DND-41 (cell line): ENCODE data around the gene ADAMTS15.
A peak's percentile ranks its signal among the peaks of the same experiment; 100 is the strongest.

Source experiments
- ATAC-seq: fragments of 200-7000 bp; cut with Tn5 transposase; 3 replicates; pipeline ENCODE4 v1.9.1; 2021; ENCODE audit warnings: low read depth; ENCODE audit not compliant: insufficient read depth
- DNase-seq: peaks from one replicate; pipeline ENCODE4 v3.0.0-alpha.2; 2020
- H2AFZ ChIP-seq: 2 replicates; pipeline ENCODE4 v1.6.0; 2012; ENCODE audit warnings: low read depth, low read length
- H3K27ac ChIP-seq: 2 replicates; pipeline ENCODE4 v1.5.1; 2012; ENCODE audit warnings: low read length, inconsistent platforms
- H3K27me3 ChIP-seq: fragments of 200-600 bp; sonication (generic); 2 replicates; pipeline ENCODE4 v1.6.0; 2012; ENCODE audit warnings: low read length, mild to moderate bottlenecking, inconsistent platforms; ENCODE audit not compliant: insufficient read depth, poor library complexity
- H3K36me3 ChIP-seq: 2 replicates; pipeline ENCODE4 v1.5.1; 2012; ENCODE audit warnings: low read length, inconsistent platforms; ENCODE audit not compliant: insufficient read depth
- H3K4me1 ChIP-seq: 2 replicates; pipeline ENCODE4 v1.5.1; 2012; ENCODE audit warnings: mild to moderate bottlenecking, low read length; ENCODE audit not compliant: insufficient read depth
- H3K4me2 ChIP-seq: 2 replicates; pipeline ENCODE4 v1.6.0; 2012; ENCODE audit warnings: mild to moderate bottlenecking, moderate library complexity, low read length, inconsistent platforms; ENCODE audit not compliant: insufficient read depth
- H3K4me3 ChIP-seq, 2 experiments: fragments of 200-600 bp in 1 of 2; shearing (Covaris generic) in 1 of 2; 2 replicates each; pipeline ENCODE4 v1.5.1; 2012 to 2016; ENCODE audit warnings: inconsistent platforms in 2 of 2, low read length in 2 of 2, mild to moderate bottlenecking in 2 of 2, low read depth in 1 of 2, moderate library complexity in 1 of 2
- H3K79me2 ChIP-seq: 2 replicates; pipeline ENCODE4 v1.6.0; 2012; ENCODE audit warnings: low read length, inconsistent platforms; ENCODE audit not compliant: insufficient read depth
- H3K9ac ChIP-seq: 2 replicates; pipeline ENCODE4 v1.6.0; 2012; ENCODE audit warnings: low read depth, mild to moderate bottlenecking, inconsistent platforms, low read length, moderate library complexity
- H3K9me3 ChIP-seq: 2 replicates; pipeline ENCODE4 v1.5.1; 2012; ENCODE audit warnings: low read length, moderate library complexity, mild to moderate bottlenecking, inconsistent platforms; ENCODE audit not compliant: insufficient read depth, severe bottlenecking
- H4K20me1 ChIP-seq: 2 replicates; pipeline ENCODE4 v1.6.0; 2012; ENCODE audit warnings: low read length; ENCODE audit not compliant: insufficient read depth
- EZH2 ChIP-seq: IDR thresholded peaks from 3 replicates; pipeline ENCODE4 v1.6.1; 2012; ENCODE audit warnings: borderline replicate concordance, low read depth, mild to moderate bottlenecking, moderate library complexity, low read length, inconsistent platforms; ENCODE audit not compliant: severe bottlenecking
- TF ChIP-seq, protein P1 (sequence below): IDR thresholded peaks from 2 replicates; pipeline ENCODE4 v1.5.1; 2012; ENCODE audit warnings: borderline replicate concordance, low read length, moderate library complexity, mild to moderate bottlenecking; ENCODE audit not compliant: poor library complexity, severe bottlenecking; ENCODE audit errors: extremely low read depth

ADAMTS15 gene

GRCh38 chr11:130434521-130435223 is 13.8 kb upstream of the ADAMTS15 start:
- DNase-seq (peak; percentile 72), ATAC-seq (peak; percentile 84)
- Histone ChIP-seq H2AFZ (peak overlapping the region; percentile 62), H3K9ac (peak overlapping the region; percentile 19; the same call in 1 of the 2 replicates), H3K9me3 (no peaks in the 10 kb centered on the region), H3K27ac (no peak overlapping the region), H3K4me2 (peak overlapping the region; percentile 64), H3K4me1 (peaks cover 4% of the 10 kb centered on the region), H3K36me3 (no peaks in the 10 kb centered on the region), H3K4me3 (peak overlapping the region in 1 of 2 experiments; percentile 49; a peak in 2 of 4 replicates), H4K20me1 (no peaks in the 10 kb centered on the region), H3K27me3 (peaks cover 17% of the 10 kb centered on the region), H3K79me2 (no peaks in the 10 kb centered on the region)
- TF ChIP-seq EZH2 = no peak
- TF ChIP-seq, protein P1, sequence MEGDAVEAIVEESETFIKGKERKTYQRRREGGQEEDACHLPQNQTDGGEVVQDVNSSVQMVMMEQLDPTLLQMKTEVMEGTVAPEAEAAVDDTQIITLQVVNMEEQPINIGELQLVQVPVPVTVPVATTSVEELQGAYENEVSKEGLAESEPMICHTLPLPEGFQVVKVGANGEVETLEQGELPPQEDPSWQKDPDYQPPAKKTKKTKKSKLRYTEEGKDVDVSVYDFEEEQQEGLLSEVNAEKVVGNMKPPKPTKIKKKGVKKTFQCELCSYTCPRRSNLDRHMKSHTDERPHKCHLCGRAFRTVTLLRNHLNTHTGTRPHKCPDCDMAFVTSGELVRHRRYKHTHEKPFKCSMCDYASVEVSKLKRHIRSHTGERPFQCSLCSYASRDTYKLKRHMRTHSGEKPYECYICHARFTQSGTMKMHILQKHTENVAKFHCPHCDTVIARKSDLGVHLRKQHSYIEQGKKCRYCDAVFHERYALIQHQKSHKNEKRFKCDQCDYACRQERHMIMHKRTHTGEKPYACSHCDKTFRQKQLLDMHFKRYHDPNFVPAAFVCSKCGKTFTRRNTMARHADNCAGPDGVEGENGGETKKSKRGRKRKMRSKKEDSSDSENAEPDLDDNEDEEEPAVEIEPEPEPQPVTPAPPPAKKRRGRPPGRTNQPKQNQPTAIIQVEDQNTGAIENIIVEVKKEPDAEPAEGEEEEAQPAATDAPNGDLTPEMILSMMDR = peak; percentile 91

DNA sequence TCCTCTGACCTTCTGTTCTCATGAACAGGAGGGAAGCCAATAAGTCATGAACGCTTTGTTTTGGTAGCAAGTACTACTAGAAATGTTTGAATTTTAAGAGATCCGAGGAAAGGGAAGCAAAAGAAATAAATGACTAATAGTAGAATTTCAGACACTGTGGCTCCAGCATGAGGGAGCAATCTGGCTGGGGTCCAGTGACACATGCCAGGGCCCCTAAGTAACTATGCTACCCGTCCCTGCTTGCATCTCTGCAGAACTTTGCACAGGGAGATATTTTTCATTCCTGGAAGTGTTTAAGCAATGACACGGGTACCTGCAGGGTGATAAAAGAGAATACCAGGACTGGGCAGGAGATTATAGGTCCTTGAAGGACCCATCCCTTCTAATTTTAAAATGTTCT is 12.8 kb upstream of the ADAMTS15 start:
- Histone ChIP-seq H3K9me3 (no peaks in the 10 kb centered on the region), H3K27me3 (peaks cover 14% of the 10 kb centered on the region), H3K4me2 (no peak overlapping the region), H3K9ac (no peak overlapping the region), H4K20me1 (no peaks in the 10 kb centered on the region), H3K79me2 (no peaks in the 10 kb centered on the region), H3K36me3 (no peaks in the 10 kb centered on the region), H2AFZ (no peak overlapping the region), H3K4me3 (no peak overlapping the region), H3K27ac (no peak overlapping the region), H3K4me1 (peaks cover 4% of the 10 kb centered on the region)
- DNase-seq (no peak), ATAC-seq (no peak)
- no peak for TF ChIP-seq EZH2
- TF ChIP-seq, protein P1 = no peak

DNA sequence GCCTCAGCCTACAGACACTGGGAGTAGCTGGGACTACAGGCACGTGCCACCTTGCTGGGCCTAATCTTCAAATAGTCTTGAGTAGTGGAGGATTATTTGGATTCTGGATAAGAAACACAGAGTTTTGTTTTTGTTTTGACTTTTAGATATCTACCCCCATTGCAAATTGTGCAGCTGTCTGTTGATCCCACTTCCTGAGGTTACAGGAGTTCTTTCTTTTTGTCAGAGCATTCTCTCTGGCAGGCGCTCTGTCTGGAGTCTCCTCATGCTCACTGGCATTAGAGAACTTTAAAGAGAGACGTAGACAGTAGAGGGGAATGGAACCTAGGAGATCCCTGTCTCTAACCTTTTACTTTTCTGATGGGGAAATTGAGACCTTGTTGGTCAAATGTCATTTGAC is 12.3 kb upstream of the ADAMTS15 start:
- no peak for TF ChIP-seq EZH2
- TF ChIP-seq, protein P1 = no peak
- no peak overlapping the region for H3K27ac ChIP-seq
- peaks cover 4% of the 10 kb centered on the region for H3K4me1 ChIP-seq

More for the DNA sequence above, 12.3 kb upstream of the ADAMTS15 start:
- no peak for ATAC-seq
- Histone ChIP-seq H3K79me2 (no peaks in the 10 kb centered on the region), H3K4me3 (no peak overlapping the region), H3K9ac (no peak overlapping the region), H3K36me3 (no peaks in the 10 kb centered on the region), H3K9me3 (no peaks in the 10 kb centered on the region), H3K4me2 (no peak overlapping the region), H2AFZ (no peak overlapping the region), H3K27me3 (peaks cover 14% of the 10 kb centered on the region), H4K20me1 (no peaks in the 10 kb centered on the region)
- DNase-seq = no peak
